HEK293T (cell line): ENCODE measurements around the gene GNAL.

Experiments used
- ARNT ChIP-seq: fragments of 450-650 bp; IDR thresholded peaks from 2 replicates; pipeline ENCODE4 v1.6.1; 2017; ENCODE audit warnings: mild to moderate bottlenecking
- ELF4 ChIP-seq: fragments of 450-650 bp; IDR thresholded peaks from 2 replicates; pipeline ENCODE4 v1.6.1; 2017; ENCODE audit warnings: antibody characterized with exemption
- FOXA1 ChIP-seq: fragments of 450-650 bp; IDR thresholded peaks from 2 replicates; pipeline ENCODE4 v1.6.1; 2016; ENCODE audit warnings: mild to moderate bottlenecking
- FOXK2 ChIP-seq: fragments of 450-650 bp; IDR thresholded peaks from 2 replicates; pipeline ENCODE4 v1.6.1; 2016; ENCODE audit warnings: mild to moderate bottlenecking
- FOXM1 ChIP-seq: fragments of 450-650 bp; IDR thresholded peaks from 2 replicates; pipeline ENCODE4 v1.6.1; 2017; ENCODE audit warnings: mild to moderate bottlenecking, borderline replicate concordance
- HDGF ChIP-seq: fragments of 450-650 bp; IDR thresholded peaks from 2 replicates; pipeline ENCODE4 v1.6.1; 2017; ENCODE audit warnings: antibody characterized with exemption, borderline replicate concordance
- LEF1 ChIP-seq: fragments of 450-650 bp; IDR thresholded peaks from 2 replicates; pipeline ENCODE4 v1.6.1; 2017; ENCODE audit warnings: mild to moderate bottlenecking, borderline replicate concordance
- SP1 ChIP-seq: fragments of 450-650 bp; IDR thresholded peaks from 2 replicates; pipeline ENCODE4 v1.6.1; 2017
- SUZ12 ChIP-seq: fragments of 450-650 bp; IDR thresholded peaks from 2 replicates; pipeline ENCODE4 v1.6.1; 2016; ENCODE audit warnings: mild to moderate bottlenecking
- TARDBP ChIP-seq: fragments of 450-650 bp; IDR thresholded peaks from 2 replicates; pipeline ENCODE4 v1.6.1; 2016
- ZNF384 ChIP-seq: fragments of 450-650 bp; IDR thresholded peaks from 2 replicates; pipeline ENCODE4 v1.6.1; 2016

DNA sequence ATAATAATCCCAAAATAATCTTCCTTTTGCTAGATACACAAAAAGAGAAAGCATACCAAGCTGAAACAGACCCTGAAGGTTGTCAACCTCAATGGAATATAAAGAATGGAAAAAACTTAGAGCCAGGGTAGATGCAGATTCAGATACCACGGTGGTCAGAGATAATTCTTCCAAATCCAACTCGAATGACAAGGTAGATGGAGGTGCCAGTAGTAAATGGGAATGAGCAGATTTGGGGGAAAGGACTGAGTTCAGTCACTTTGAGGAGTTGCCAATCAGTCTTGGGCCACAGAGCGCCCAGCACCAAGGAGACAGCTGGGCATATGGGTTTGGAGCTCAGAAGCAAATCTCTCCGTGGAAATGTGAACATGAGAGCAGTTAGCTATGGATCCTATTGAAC is 158.7 kb downstream of the GNAL start:
- TF ChIP-seq SUZ12 (no peak), ZNF384 (no peak), FOXK2 (no peak), FOXM1 (no peak), HDGF (no peak), FOXA1 (no peak), SP1 (no peak), TARDBP (no peak), ARNT (no peak), ELF4 (no peak), LEF1 (no peak)
